GM21717 (cell line): Measurements from ENCODE around the gene MYO16.
A peak's percentile ranks its signal among the peaks of the same experiment; 100 is the strongest.
"Not testable (repeated sequence)": the region's sequence is repeated elsewhere in the genome, so short reads cannot be mapped to it uniquely, and the experiment has no call there.

Experiments used
- ATAC-seq: cut with Tn5 transposase; IDR thresholded peaks from one replicate; pipeline ENCODE4 v1.9.1; 2021; ENCODE audit warnings: mild to moderate bottlenecking, moderate library complexity; ENCODE audit not compliant: unreplicated experiment

MYO16 gene

GRCh38 chr13:108860418-108860817, 231.0 kb downstream of the MYO16 start:
- no peak for ATAC-seq

GRCh38 chr13:108877300-108877699, 247.9 kb downstream of the MYO16 start:
- no peak for ATAC-seq

GRCh38 chr13:108878732-108879131, 249.3 kb downstream of the MYO16 start:
- no peak for ATAC-seq

- no peak for ATAC-seq
Measured at GRCh38 chr13:108889324-108889984, 260.0 kb downstream of the MYO16 start.

GRCh38 chr13:108895220-108895704, 265.9 kb downstream of the MYO16 start:
- ATAC-seq = no peak

- no peak for ATAC-seq
Measured at GRCh38 chr13:108897955-108898354, 268.5 kb downstream of the MYO16 start.

- no peak for ATAC-seq
Measured at GRCh38 chr13:108902405-108903155, 273.2 kb downstream of the MYO16 start.

GRCh38 chr13:108903613-108904012, 274.2 kb downstream of the MYO16 start:
- no peak for ATAC-seq

GRCh38 chr13:108911807-108912206, 282.4 kb downstream of the MYO16 start:
- no peak for ATAC-seq

GRCh38 chr13:108913731-108914130, 284.3 kb downstream of the MYO16 start:
- ATAC-seq = not testable (repeated sequence)

- ATAC-seq = no peak
Measured at GRCh38 chr13:108915095-108915633, 285.8 kb downstream of the MYO16 start.

GRCh38 chr13:108915634-108916512, 286.5 kb downstream of the MYO16 start:
- ATAC-seq = peak; percentile 94

- no peak for ATAC-seq
Measured at GRCh38 chr13:108917581-108917980, 288.2 kb downstream of the MYO16 start.

GRCh38 chr13:108919036-108919907, 289.9 kb downstream of the MYO16 start:
- ATAC-seq = no peak

GRCh38 chr13:108920137-108920536, 290.7 kb downstream of the MYO16 start:
- ATAC-seq = no peak

GRCh38 chr13:108921238-108921637, 291.8 kb downstream of the MYO16 start:
- no peak for ATAC-seq

GRCh38 chr13:108922108-108922507, 292.7 kb downstream of the MYO16 start:
- no peak for ATAC-seq

GRCh38 chr13:108923386-108924047, 294.1 kb downstream of the MYO16 start:
- ATAC-seq = no peak

GRCh38 chr13:108924134-108924533, 294.7 kb downstream of the MYO16 start:
- ATAC-seq = no peak

GRCh38 chr13:108924541-108924940, 295.1 kb downstream of the MYO16 start:
- no peak for ATAC-seq
